ENCODE results near the gene MKS1.

Gene MKS1

DNA sequence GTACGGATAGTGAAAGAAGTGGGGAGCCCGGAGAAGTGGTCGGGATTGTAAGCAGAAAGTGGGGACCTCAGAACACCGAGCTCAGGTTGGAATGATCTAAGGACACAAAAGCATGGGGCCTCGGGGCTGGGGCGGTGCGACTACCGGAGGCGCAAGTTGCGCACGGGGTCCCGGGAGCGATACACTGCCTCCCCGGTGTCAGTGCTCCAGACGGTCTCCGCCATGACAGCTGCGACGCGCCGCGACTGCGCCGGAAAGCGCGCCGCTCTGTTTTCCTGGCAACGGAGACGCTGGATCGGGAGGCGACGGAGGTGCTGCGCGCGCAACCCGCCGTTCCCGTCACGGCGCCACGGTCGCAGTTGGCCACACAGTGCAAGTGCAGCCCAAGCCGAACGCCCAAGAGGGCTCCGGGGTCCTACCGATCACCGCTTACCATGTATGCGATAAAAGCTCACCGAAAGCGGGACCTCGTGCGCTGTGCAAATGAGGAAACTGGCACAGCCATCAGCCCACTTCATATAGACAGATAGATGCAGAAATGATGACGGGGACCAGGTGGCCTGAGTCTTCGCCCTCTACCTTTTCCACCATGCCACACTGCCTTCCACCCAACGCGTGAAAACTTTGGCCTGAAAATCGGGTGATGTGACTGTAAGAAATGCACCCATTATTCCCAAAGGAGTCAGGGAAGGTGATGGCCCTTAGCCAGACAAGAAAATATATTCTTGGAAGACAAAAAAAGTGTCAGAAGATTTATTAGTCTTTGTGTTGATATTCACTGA is at the start of gene MKS1:
TSS of gene MKS1 (minus strand) at position 249 of the 782 bp plus-strand sequence. CDS start at position 224, 25 bp downstream.
- DNase-seq (ENCODE audit: low read depth in 3 of 3), result peak; percentile 88 to 95 (median 93)

DNA sequence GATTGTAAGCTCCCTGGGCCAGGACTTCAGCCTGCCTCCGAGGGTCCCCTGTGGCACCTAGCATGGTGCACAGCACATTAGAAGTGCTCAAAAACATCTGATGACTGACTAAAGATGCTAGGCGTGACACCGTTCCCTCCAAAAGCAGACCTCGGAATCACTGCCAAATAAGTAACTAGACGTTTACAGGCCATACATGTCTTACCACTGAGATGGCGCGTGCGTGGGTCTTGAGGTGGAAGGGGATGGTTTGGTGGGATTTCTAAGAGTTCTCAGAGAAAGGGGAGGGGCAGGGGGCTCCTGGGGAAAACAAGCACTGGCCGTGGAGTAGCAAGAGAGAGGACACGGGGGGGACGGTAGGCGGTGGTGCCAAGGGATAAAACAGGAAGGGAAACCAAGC is 49.3 kb upstream of the MKS1 start:
- DNase-seq (ENCODE audit: low read depth in 3 of 3), result no peak

DNA sequence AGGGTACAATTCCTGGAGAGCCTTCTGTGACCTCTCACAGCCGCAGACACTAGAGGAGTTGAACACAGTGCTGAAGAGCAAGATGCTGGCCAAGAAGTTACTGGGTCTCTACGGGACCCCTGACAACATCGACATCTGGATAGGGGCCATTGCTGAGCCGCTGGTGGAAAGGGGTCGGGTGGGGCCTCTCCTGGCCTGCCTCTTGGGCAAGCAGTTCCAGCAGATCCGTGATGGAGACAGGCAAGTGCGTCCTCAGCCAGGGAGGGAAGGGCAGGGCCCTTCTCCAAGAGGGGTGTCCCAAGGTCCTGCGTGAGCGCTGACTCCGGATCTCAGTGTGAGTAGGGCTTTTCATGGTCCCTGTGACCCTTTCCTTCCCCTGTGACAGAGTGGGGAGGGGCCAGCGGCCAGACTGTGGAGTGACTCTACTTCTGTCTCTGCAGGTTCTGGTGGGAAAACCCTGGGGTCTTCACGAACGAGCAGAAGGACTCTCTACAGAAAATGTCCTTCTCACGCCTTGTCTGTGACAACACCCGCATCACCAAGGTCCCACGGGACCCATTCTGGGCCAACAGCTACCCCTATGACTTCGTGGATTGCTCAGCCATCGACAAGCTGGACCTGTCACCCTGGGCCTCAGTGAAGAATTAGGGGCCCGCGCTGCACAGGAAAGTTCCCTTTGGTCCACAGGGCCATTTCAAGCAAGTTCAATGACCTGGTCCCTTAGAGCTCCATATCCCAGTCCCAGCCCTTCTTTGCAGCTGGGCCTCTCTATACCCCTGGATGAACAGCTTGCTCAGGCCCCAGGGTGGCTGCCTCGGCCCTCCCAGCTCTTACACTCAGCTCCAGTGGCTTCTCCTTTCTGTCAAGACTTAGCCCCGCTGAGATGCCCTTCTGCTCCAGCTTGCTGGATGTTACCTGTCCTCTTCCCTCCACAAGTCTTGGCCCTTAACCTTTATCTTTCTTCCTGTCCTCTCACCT is 48.6 kb upstream of the MKS1 start:
- DNase-seq (ENCODE audit: low read depth in 3 of 3), result no peak

DNA sequence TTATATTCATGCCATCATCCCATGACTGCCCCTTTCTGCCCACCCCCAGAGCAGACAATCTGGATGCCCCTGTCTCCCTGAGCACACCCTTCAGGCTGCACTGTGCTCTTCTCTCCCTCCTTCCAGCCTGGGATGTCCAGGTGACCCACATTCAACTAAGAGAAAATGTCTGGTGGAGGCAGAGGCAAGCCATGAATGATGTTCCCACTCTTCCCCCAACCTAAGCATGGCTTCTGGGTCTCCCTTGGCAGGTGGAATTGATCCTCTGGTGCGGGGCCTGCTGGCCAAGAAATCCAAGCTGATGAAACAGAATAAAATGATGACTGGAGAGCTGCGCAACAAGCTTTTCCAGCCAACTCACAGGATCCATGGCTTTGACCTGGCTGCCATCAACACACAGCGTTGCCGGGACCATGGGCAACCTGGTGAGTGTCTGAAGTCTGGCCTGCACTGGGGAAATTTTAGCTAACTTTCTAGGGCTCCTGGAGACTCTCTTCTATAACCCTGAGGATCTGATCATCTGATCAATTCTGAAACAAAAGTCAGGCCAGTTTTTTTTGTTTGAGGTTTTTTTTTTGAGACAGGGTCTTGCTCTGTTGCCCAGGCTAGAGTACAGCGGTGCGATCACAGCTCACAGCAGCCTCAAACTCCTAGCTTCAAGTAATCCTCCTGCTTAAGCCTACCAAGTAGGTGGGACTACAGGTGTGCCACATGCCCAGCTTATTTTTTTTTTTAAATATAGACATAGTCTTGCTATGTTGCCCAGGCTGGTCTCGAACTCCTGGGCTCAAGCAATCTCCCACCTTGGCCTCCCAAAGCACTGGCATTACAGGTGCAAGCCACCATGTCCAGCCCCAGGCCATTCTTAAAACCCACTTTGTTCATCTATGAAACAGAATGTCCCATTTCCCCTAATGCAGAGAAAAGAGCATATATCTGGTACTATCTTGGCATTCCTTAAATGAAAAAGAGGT is 47.1 kb upstream of the MKS1 start:
- DNase-seq (ENCODE audit: low read depth in 3 of 3), result no peak

DNA sequence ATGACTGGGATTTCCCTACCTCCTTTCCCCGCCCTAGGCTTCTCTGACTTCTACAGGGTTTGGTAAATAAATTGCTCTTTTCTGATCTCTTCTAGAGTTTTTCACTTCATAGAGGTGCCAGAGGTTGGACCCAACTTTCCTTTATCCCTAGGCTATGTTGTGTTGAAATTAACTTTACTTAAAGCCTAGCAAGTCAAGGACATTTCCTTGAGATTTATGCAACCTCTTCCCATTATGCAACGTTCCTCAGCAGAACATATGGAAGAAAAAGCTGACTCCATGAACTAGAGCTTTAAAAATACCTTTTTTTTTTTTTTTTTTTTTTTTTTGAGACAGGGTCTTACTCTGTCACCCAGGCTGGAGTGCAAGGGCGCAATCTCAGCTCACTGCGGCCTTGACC is 46.2 kb upstream of the MKS1 start:
- no peak for DNase-seq (ENCODE audit: low read depth in 3 of 3)

DNA sequence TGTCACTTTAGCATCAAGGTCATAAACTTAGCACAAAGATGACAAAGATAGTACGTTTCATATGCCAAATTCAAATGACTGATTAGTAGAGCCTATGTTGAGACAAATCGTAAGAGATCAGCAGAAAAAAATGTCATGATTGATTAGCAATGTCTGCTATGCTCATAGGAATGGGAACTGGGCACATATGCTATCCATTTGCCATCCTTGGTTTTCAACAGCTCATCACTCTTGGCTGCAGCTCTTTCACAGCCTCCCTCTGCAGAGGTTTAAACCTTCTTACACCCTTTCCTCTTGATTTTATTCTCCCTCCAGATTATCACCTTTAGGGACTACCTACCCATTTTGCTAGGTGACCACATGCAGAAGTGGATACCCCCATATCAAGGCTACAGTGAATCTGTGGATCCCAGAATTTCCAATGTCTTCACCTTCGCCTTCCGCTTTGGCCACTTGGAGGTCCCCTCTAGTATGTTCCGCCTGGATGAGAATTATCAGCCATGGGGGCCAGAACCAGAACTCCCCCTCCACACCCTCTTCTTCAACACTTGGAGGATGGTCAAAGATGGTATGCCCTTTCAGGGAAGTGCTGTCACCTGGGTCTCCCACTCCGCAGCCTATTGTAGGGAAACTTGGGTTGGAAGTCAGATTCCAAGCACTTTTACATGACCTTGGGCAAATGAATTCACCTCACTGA is 45.5 kb upstream of the MKS1 start:
- no peak for DNase-seq (ENCODE audit: low read depth in 3 of 3)

DNA sequence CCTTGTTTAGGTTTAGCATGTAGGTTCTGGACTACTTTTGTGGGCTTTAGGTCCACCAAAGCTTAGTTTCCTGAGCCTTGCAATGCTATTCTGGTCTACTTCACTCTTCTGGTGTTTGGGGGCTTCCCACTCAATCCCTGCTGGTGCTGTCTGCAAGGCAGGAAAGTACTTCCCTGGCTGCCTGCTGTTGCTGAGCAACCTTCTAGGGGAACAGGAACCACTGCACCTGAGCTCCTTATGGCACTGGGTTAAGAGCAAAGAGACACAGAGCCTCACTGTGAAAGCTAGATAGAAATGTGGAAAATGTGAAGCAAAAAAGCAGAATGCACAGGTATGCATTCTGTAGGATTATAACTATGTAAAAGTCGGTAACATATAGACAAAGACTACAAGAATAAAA is 44.7 kb upstream of the MKS1 start:
- DNase-seq (ENCODE audit: low read depth in 3 of 3), result no peak

DNA sequence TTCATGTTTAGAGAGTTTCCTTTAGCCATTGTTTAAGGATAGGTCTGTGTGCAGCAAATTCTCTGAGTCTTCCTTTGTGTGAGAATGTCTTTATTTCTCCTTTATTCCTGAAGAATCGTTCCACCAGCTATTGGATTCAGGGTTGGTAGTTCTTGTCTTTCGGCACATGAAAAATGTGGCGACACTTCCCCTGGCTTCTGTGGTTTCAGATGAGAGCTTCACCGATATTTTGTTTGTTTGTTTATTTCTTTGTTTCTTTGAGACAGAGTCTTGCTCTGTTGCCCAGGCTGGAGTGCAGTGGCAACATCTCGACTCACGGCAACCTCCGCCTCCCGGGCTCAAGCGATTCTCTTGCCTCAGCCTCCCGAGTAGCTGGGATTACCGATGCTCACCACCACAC is 43.1 kb upstream of the MKS1 start:
- no peak for DNase-seq (ENCODE audit: low read depth in 3 of 3)

DNA sequence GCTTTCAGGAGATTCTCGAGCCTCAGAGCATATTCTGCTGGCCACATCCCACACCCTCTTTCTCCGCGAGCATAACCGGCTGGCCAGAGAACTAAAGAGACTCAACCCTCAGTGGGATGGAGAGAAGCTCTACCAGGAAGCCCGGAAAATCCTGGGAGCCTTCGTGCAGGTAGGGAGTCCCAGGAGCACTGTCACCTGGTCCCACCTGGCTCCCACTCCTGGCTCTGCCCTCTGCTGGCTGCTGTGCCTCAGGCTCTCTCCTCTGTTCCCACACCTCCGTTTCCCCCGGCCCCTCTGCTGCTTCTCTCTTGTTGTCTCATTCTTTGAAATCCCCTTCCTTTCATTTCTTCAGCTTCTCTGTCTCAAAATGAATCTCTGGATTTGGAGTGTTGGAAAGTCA is 35.7 kb upstream of the MKS1 start:
- no peak for DNase-seq (ENCODE audit: low read depth in 3 of 3)

DNA sequence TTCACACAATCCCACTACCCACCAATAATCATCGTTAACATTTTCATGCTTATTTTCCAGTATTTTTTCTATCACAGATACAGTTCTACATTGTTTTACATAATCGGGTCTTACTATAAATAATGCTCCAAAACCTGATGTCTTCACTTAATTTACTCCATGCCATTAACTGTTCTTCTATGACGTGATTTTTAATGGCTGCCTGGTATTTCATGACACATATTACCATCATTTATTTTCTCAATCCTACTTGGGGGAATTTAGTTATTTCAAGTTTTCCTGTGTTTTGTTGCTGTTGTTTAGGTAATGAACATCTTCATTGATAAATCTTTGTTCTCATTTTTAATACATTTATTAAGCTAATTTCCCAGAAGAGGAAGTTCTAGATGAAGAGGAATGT is 34.0 kb upstream of the MKS1 start:
- DNase-seq (ENCODE audit: low read depth in 3 of 3), result no peak

DNA sequence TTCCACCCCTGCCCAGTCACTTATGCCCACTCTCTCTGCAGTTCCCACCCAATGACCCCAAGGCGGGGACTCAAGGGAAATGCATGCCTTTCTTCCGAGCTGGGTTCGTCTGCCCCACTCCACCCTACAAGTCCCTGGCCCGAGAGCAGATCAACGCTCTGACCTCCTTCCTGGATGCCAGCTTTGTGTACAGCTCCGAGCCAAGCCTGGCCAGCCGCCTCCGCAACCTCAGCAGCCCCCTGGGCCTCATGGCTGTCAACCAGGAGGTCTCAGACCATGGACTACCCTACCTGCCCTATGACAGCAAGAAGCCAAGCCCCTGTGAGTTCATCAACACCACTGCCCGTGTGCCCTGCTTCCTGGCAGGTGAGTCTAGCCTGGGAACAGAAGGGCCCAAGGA is 33.1 kb upstream of the MKS1 start:
- no peak for DNase-seq (ENCODE audit: low read depth in 3 of 3)

DNA sequence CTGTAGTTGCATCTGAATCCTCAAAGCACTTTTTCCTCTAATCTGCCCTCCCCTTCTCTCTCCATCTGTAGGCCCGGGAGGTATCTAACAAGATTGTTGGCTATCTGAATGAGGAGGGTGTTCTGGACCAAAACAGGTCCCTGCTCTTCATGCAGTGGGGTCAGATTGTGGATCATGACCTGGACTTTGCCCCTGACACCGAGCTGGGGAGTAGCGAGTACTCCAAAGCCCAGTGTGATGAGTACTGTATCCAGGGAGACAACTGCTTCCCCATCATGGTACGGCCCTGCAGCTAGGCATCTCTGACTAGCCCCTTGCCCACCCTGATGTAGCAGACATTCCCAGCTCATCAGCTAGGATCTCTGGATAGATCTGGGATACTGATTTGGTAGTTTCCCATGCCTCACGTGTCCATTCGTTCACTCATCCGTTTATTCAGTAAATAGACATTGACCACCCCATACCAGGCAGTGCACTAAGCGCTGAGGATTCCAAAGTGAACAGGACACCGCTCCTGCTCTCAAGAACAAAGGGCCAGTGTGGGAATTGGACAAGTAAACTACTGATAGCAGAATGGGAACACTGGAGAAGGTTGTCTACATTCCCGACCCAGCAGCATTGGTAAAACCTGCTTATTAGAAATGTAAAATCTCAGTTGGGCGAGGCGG is 31.4 kb upstream of the MKS1 start:
- no peak for DNase-seq (ENCODE audit: low read depth in 3 of 3)

DNA sequence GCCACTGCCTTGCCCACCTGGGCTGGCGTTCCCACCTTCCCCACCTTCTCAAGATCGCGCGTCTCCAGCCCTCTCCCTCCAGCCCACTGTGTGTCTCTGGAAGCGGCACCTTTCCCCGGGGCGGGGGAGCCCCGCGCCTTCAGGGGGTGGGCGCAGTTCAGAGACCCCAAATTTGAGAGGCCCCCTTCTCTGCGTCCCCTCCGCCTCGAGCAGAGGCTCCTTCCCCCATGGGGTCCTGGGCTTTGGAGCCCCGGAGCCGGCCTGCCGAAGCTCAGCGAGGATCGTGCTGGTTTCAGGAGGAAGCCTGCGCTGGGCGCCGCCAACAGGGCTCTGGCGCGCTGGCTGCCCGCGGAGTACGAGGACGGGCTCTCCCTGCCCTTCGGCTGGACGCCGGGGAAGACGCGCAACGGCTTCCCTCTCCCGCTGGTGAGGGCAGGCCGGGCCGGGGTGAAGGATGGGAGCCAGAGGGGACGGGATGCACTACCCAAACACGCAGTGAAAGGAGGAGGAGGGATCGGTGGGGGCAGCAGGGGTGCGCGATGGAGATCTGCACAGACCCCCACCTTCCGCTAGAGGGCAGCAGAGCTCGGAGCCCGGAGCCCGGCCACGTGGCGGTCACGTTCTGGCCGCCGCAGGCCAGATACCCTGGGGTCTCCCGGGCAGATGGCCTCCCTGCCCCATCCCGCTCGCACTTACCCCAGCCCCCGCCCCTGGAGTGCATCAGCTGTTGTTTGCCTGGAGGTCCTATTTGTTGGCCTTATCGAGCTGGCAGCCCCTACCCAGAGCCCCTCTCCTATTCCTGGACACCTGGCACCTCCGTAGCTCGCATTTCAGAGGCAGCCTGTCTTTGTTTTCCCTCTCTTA is 30.4 kb upstream of the MKS1 start:
- DNase-seq (ENCODE audit: low read depth in 3 of 3), result peak; percentile 55 to 77 (median 65)

DNA sequence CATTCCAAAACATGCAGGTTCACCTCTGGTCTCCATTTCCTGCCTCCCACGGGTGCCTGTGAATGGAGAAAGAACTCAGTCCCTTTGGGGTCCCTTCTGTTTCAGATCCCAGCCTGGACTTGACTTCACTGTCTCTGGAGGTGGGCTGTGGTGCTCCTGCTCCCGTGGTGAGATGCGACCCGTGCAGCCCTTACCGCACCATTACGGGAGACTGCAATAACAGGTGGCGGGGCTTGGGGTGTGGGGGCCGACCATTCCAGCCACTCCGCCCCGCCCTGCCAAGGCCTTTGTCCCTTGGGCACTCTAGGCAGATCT is 29.9 kb upstream of the MKS1 start:
- DNase-seq (ENCODE audit: low read depth in 3 of 3), result no peak

DNA sequence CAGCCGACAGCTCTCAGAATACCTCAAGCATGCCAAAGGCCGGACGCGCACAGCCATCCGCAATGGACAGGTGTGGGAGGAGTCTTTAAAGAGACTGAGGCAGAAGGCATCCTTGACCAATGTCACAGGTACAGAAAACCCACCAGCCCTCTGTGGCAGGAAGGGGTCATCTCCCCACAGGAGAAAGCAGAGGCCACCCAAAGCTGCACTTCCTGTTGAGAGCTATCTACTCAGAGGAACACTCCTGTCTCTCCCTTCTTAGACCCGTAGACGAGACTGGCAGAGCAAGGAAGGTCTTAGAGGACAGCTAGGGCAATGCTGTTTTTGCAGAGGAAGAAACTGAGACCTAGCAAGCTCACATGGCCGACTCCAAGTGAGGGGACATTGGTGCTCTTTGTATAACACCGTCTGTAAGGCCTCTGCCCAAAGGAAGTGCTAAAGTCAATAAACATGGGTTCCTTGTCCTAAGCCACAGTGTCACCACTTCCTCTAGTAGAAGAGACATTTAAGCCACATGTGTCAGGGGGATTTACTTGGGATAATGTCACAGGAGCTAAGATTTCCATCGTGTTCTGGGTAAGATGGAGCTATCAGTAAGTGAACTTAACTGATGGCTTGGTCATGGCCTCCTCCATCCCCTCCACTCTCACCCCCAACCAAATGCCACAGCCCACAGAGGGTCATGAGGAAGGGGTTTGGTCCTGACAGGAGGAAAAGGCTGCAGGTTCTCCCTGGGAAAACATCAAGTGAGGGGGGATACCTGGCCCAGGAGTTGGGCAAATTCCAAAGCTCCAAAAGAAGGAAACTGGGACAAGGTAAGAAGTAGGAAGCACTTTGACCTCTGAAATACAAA is 28.7 kb upstream of the MKS1 start:
- no peak for DNase-seq (ENCODE audit: low read depth in 3 of 3)

DNA sequence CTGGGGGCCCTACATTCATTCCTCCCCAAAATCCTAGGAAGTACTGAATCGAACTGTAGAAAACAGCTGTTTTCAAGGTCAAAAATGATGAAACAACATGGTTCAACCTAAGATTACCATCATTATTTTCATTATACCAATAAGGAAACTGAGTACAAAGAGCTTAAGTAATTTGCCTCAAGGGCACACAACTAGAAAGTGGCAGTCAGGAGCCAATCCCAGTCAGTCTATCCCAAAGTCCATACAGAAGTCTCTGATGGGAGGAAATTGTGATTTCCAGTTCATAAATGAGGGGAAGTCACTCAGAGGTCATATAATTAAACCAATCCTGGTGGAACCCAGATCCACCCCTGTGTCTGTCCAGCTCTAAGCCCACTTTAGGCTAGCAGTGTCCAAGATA is 27.7 kb upstream of the MKS1 start:
- no peak for DNase-seq (ENCODE audit: low read depth in 3 of 3)

DNA sequence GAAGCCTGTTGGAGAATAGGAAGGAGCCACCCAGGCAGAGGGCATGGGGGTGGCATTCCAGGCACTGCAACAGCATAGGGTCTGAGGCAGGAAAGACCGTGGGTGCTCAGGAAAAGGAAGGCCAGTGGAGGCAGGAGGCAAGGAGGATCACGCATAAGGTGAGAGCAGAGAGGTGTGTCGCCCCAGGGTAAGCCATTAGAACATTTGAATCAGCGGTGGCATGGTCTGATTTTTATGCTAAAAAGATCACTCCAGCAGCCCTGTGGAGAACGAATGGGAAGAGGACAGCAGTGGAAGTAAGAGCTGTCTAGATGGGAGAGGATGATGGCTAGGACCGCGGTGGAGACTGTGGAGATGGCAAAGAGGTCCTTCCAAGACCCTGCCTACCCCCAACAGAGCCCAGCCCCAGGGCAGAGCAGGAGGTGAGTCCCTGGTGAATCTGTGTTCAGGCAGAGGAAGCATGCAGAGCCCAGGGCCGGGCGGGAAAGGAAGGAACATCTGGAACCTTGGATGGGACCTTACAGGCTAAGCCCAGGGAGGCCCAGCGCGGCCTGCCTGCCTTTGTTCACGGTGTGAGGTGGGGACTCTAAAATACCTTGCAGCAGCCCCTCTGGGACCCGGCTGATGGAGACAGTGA is 27.2 kb upstream of the MKS1 start:
- no peak for DNase-seq (ENCODE audit: low read depth in 3 of 3)

DNA sequence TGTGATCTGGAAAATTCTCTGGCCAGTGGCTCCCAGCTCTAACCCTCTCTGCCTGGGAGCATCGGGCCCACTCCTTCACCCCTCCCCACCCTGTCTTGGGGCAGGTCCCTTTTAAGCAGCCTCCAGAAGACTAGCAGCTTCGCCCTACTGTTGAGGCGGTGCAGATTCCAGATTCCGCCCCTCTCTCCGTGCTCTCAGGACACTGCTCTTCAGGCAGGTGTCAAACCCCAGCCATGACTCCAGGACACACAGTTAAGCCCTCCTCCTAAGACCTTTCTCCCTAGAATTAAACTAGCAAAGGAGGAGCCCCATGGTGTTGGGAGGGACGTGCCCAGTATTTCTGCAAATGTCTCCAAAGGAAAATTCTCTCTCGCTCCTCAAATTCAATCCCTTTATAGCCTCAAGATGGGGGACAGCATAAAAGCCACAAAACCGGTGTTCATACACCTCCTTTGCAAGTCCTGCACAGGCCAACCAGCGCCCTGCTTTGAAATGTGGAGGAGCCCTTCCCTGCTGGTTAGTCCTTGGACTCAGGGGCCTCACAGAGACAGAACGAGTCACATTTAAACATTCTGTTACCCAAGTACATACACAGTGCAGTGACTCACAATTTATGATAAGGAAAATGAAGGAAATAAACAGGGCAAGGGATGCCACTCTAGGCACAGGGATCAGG is 26.5 kb upstream of the MKS1 start:
- DNase-seq (ENCODE audit: low read depth in 3 of 3), result no peak

Measured in stimulated activated CD4-positive, alpha-beta T cell treated with anti-CD3 and anti-CD28 coated beads, TNF-alpha, amount 100 ng/mL, for 48 hours (primary cell).